CD4-positive, CD25-positive, alpha-beta regulatory T cell (primary cell): Measurements from ENCODE around the gene NCAM1. TPM values are rescaled to one million over a fixed set of nuclear protein-coding genes. Genes with fewer than 3 reads are reported as not detected.

ENCODE experiments used
- ATAC-seq, 2 donors: fragments of 150-1000 bp; cut with Tn5 transposase; one replicate each; pipeline ENCODE4 v1.10.0; 2021; ENCODE audit warnings: low read depth in 2 of 2, moderate number of reproducible peaks in 2 of 2, moderate library complexity in 1 of 2
- DNase-seq, 3 donors: peaks; one replicate each; pipeline versions ENCODE4 v3.0.0 to v3.0.0-alpha.2; 2012 to 2022; ENCODE audit warnings: mixed read lengths in 1 of 3
- H3K27ac ChIP-seq: one replicate; pipeline ENCODE4 v1.7.0; 2013; ENCODE audit warnings: mild to moderate bottlenecking, low read length; ENCODE audit not compliant: insufficient read depth, poor library complexity, severe bottlenecking
- H3K27me3 ChIP-seq: one replicate; pipeline ENCODE4 v1.7.0; 2013; ENCODE audit warnings: low read length; ENCODE audit not compliant: control insufficient read depth, insufficient read depth
- H3K36me3 ChIP-seq: one replicate; pipeline ENCODE4 v1.7.0; 2013; ENCODE audit warnings: mild to moderate bottlenecking, low read length, moderate library complexity; ENCODE audit not compliant: control insufficient read depth, insufficient read depth
- H3K4me1 ChIP-seq: 2 replicates; pipeline ENCODE4 v1.7.0; 2013; ENCODE audit warnings: mild to moderate bottlenecking, low read length; ENCODE audit not compliant: insufficient read depth, control insufficient read depth, poor library complexity, severe bottlenecking
- H3K4me3 ChIP-seq: one replicate; pipeline ENCODE4 v1.7.0; 2013; ENCODE audit warnings: low read depth, mild to moderate bottlenecking, low read length, moderate library complexity
- H3K9me3 ChIP-seq, 2 experiments: 1 replicate in 1 of 2; 2 replicates in 1 of 2; pipeline ENCODE4 v1.7.0; 2013; ENCODE audit warnings: low read length in 2 of 2, mild to moderate bottlenecking in 1 of 2, moderate library complexity in 1 of 2; ENCODE audit not compliant: control insufficient read depth in 2 of 2
- H3K27ac Mint-ChIP-seq, 3 donors: one replicate each; pipeline ENCODE4 v1.8.0; 2020 to 2022; ENCODE audit warnings: mild to moderate bottlenecking in 3 of 3, mixed read lengths in 3 of 3, moderate library complexity in 2 of 3
- H3K27me3 Mint-ChIP-seq: one replicate; pipeline ENCODE4 v1.8.0; 2022; ENCODE audit warnings: mild to moderate bottlenecking, mixed read lengths
- H3K36me3 Mint-ChIP-seq: one replicate; pipeline ENCODE4 v1.8.0; 2020; ENCODE audit warnings: mixed read lengths
- H3K4me1 Mint-ChIP-seq, 4 donors: one replicate each; pipeline ENCODE4 v1.8.0; 2020 to 2022; ENCODE audit warnings: mixed read lengths in 4 of 4, mild to moderate bottlenecking in 1 of 4
- H3K4me3 Mint-ChIP-seq, 4 donors: one replicate each; pipeline ENCODE4 v1.8.0; 2020 to 2022; ENCODE audit warnings: mild to moderate bottlenecking in 4 of 4, mixed read lengths in 4 of 4, moderate library complexity in 3 of 4
- H3K9me3 Mint-ChIP-seq, 7 donors: one replicate each; pipeline ENCODE4 v1.8.0; 2020 to 2022; ENCODE audit warnings: mixed read lengths in 7 of 7, mild to moderate bottlenecking in 3 of 7, moderate library complexity in 2 of 7
- polyA plus RNA-seq, 4 donors: library from polyadenylated mRNA; unstranded; fragments of 300-500 nt; fragmentation: Illumina TruSeq; gene quantifications; one replicate each; pipeline ENCODE4 v1.2.3, GENCODE V29; 2021
- total RNA-seq: library from RNA; stranded (reverse); gene quantifications from one replicate; pipeline ENCODE4 v1.2.3, GENCODE V29; 2022

The NCAM1 gene
- total and polyA plus RNA-seq, 5 donors from 2014 or later = 0.03 to 0.79 (median 0.11) TPM; not detected in 1

- Mint-ChIP-seq H3K27me3 (peaks cover 26% of the 10 kb centered on the region), H3K4me3 (no peak overlapping the region), H3K4me1 (no peaks in the 10 kb centered on the region), H3K9me3 (peaks cover 0 to 2% (median 0%) of the 10 kb centered on the region in 7 donors), H3K36me3 (no peaks in the 10 kb centered on the region), H3K27ac (no peak overlapping the region)
- no peaks in the 10 kb centered on the region for H3K36me3 ChIP-seq
- no peaks in the 10 kb centered on the region for H3K9me3 ChIP-seq
- no peaks in the 10 kb centered on the region for H3K4me1 ChIP-seq
- H3K27ac ChIP-seq = no peak overlapping the region
- H3K27me3 ChIP-seq = peaks cover 4% of the 10 kb centered on the region
- no peak for DNase-seq
- ATAC-seq = no peak
- no peak overlapping the region for H3K4me3 ChIP-seq
Measured at GRCh38 chr11:113112307-113112706, 151.1 kb downstream of the NCAM1 start.

DNA sequence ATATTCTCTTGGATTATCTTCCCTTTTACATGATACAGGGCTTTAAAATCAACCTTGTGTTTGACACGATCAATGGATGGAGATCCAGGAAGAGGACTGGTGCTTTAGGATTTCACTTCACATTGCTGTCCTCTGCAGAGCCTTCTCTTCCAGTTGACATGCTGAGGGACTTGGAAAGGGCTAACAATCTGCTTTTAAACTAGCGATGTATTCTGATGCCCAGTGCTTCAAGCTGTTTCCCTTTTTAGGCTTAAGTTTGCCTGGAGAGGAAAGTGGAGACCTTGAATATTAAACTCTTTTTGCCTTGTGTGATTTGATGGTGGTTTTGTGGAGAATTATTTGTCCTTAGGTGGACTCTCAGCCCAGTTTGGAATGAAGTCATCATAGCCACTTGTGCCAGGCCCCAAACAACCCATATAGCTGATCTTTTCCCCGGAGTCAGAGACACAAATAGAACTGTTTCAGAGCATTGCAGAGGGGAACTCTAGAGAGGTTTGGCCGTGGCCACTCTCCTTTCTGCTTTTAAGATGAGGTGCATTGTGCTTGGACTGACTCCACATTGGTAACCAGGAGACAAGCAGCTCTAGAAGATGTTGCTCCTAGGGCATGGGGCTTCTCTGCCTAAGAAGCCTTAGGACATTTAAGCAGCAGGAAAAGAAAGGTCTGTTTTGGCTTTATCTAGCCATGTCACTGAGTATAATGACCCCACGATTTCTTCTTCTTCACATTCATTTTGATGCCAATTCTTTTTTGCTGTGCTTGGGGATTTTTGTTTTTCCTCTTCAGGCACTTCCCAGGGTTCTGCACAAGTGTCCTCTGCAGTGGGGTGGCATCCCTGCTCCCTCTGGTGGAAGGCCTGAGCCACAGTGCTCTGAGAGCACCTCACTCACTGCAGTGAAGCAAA is 152.8 kb downstream of the NCAM1 start:
- H3K27me3 Mint-ChIP-seq = peaks cover 23% of the 10 kb centered on the region
- ATAC-seq = no peak
- Histone ChIP-seq H3K36me3 (no peaks in the 10 kb centered on the region), H3K9me3 (no peaks in the 10 kb centered on the region), H3K27ac (no peak overlapping the region), H3K27me3 (peaks cover 4% of the 10 kb centered on the region), H3K4me3 (no peak overlapping the region), H3K4me1 (no peaks in the 10 kb centered on the region)
- no peak overlapping the region for H3K4me3 Mint-ChIP-seq
- no peaks in the 10 kb centered on the region for H3K4me1 Mint-ChIP-seq
- H3K9me3 Mint-ChIP-seq = peaks cover 0 to 2% (median 0%) of the 10 kb centered on the region in 7 donors
- no peak for DNase-seq
- no peaks in the 10 kb centered on the region for H3K36me3 Mint-ChIP-seq
- no peak overlapping the region for H3K27ac Mint-ChIP-seq

DNA sequence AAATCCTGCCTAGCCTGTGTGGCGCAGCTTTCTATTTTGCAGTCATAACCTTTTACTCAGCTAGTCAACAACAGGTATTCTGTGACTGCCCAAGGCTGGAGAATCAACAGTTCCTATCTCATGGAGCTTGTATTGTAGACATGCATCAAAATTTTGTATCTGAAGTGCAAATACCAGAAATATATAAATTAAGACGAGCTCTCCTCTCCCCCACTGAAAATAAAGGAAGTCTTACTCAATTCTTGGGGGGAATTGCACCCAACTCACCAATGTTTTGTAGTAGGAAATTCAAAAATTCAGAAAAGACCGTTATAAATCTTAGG is 153.4 kb downstream of the NCAM1 start:
- no peaks in the 10 kb centered on the region for H3K36me3 Mint-ChIP-seq
- Histone ChIP-seq H3K36me3 (no peaks in the 10 kb centered on the region), H3K27me3 (peaks cover 4% of the 10 kb centered on the region), H3K4me1 (no peaks in the 10 kb centered on the region), H3K4me3 (no peak overlapping the region), H3K9me3 (no peaks in the 10 kb centered on the region), H3K27ac (no peak overlapping the region)
- H3K4me1 Mint-ChIP-seq = no peaks in the 10 kb centered on the region
- no peak overlapping the region for H3K27ac Mint-ChIP-seq
- no peak for ATAC-seq
- no peak for DNase-seq
- peaks cover 0 to 2% (median 0%) of the 10 kb centered on the region in 7 donors for H3K9me3 Mint-ChIP-seq
- no peak overlapping the region for H3K4me3 Mint-ChIP-seq
- peaks cover 23% of the 10 kb centered on the region for H3K27me3 Mint-ChIP-seq

- no peaks in the 10 kb centered on the region for H3K36me3 Mint-ChIP-seq
- no peaks in the 10 kb centered on the region for H3K4me1 Mint-ChIP-seq
- peaks cover 4% of the 10 kb centered on the region for H3K27me3 ChIP-seq
- no peaks in the 10 kb centered on the region for H3K9me3 ChIP-seq
- no peak overlapping the region for H3K27ac Mint-ChIP-seq
- H3K4me3 Mint-ChIP-seq = no peak overlapping the region
- no peaks in the 10 kb centered on the region for H3K36me3 ChIP-seq
- H3K4me1 ChIP-seq = no peaks in the 10 kb centered on the region
- H3K9me3 Mint-ChIP-seq = peaks cover 0 to 2% (median 0%) of the 10 kb centered on the region in 7 donors
- H3K27ac ChIP-seq = no peak overlapping the region
- H3K27me3 Mint-ChIP-seq = peaks cover 29% of the 10 kb centered on the region
- DNase-seq (no peak), ATAC-seq (no peak)
- H3K4me3 ChIP-seq = no peak overlapping the region
Measured at GRCh38 chr11:113118104-113118503, 156.9 kb downstream of the NCAM1 start.

DNA sequence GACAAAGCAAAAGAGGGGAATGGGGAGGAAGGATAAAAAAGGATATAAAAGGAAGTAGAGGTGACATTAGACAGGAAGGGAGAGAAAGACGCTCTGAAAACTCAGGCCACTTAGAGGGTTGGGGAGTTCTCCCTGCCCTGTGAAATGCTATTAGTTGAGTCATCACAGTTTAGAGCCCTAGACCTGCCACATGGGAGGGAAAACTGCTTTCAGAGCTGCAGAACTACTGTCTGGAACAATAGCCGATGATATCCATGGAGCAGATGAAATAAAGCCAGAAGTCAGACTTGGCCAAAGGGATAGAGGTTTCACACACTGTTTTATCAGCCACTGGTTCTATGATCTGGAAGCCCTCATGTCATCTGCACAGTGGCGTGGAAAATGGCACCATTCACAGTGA is 157.9 kb downstream of the NCAM1 start:
- H3K4me1 Mint-ChIP-seq = no peaks in the 10 kb centered on the region
- no peaks in the 10 kb centered on the region for H3K36me3 ChIP-seq
- peaks cover 0 to 2% (median 0%) of the 10 kb centered on the region in 7 donors for H3K9me3 Mint-ChIP-seq
- no peak overlapping the region for H3K4me3 ChIP-seq
- H3K9me3 ChIP-seq = no peaks in the 10 kb centered on the region
- DNase-seq (no peak), ATAC-seq (no peak)
- peaks cover 34% of the 10 kb centered on the region for H3K27me3 Mint-ChIP-seq
- H3K27me3 ChIP-seq = peaks cover 4% of the 10 kb centered on the region
- no peaks in the 10 kb centered on the region for H3K36me3 Mint-ChIP-seq
- H3K27ac Mint-ChIP-seq = no peak overlapping the region
- H3K4me1 ChIP-seq = no peaks in the 10 kb centered on the region
- H3K4me3 Mint-ChIP-seq = no peak overlapping the region
- H3K27ac ChIP-seq = no peak overlapping the region

GRCh38 chr11:113119966-113120736 is 158.9 kb downstream of the NCAM1 start:
- no peak for ATAC-seq
- peaks cover 0 to 1% (median 0%) of the 10 kb centered on the region in 7 donors for H3K9me3 Mint-ChIP-seq
- H3K36me3 Mint-ChIP-seq = no peaks in the 10 kb centered on the region

GRCh38 chr11:113121746-113122145 is 160.5 kb downstream of the NCAM1 start:
- Histone ChIP-seq H3K4me1 (no peaks in the 10 kb centered on the region), H3K9me3 (no peaks in the 10 kb centered on the region), H3K4me3 (no peak overlapping the region), H3K36me3 (no peaks in the 10 kb centered on the region), H3K27ac (no peak overlapping the region), H3K27me3 (peaks cover under 1% of the 10 kb centered on the region)
- DNase-seq (no peak), ATAC-seq (no peak)
- H3K4me1 Mint-ChIP-seq = no peaks in the 10 kb centered on the region
- H3K4me3 Mint-ChIP-seq = peak overlapping the region in 1 of 4 donors; percentile 72
- H3K27ac Mint-ChIP-seq = no peak overlapping the region
- peaks cover 0 to 3% (median 0%) of the 10 kb centered on the region in 7 donors for H3K9me3 Mint-ChIP-seq
- peaks cover 24% of the 10 kb centered on the region for H3K27me3 Mint-ChIP-seq
- H3K36me3 Mint-ChIP-seq = no peaks in the 10 kb centered on the region

More at GRCh38 chr11:113119966-113120736, 158.9 kb downstream of the NCAM1 start:
- Histone ChIP-seq H3K27me3 (peaks cover 4% of the 10 kb centered on the region), H3K4me1 (no peaks in the 10 kb centered on the region), H3K27ac (no peak overlapping the region), H3K4me3 (no peak overlapping the region), H3K9me3 (no peaks in the 10 kb centered on the region), H3K36me3 (no peaks in the 10 kb centered on the region)
- H3K27me3 Mint-ChIP-seq = peaks cover 26% of the 10 kb centered on the region
- DNase-seq = no peak
- H3K4me1 Mint-ChIP-seq = no peaks in the 10 kb centered on the region
- no peak overlapping the region for H3K4me3 Mint-ChIP-seq
- no peak overlapping the region for H3K27ac Mint-ChIP-seq
